GM21737 (cell line): ENCODE results near the gene ACKR1.
A peak's percentile ranks its signal among the peaks of the same experiment; 100 is the strongest.

ENCODE experiments used
- ATAC-seq: cut with Tn5 transposase; IDR thresholded peaks from one replicate; pipeline ENCODE4 v1.9.1; 2021; ENCODE audit warnings: mild to moderate bottlenecking, moderate library complexity; ENCODE audit not compliant: unreplicated experiment

ACKR1 gene

DNA sequence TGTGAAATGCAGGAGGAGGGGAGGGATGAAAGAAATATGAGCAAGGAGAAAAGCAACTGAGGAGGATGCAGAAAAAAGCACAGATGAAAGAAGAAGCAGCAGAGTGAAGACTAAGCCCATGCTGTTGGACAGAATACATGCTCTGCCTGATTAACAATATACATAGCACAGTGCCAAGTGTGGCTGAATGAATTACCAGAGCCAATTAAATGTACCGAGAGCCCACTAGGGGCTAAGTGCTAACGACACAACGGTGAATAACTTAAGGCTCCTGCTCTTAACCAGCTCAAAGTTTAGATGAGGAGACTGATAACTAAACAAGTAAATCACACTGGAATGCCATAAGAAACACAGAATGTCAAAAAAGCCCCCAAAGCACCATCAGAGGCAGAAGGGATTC lies 17.6 kb upstream of the ACKR1 start:
- no peak for ATAC-seq

DNA sequence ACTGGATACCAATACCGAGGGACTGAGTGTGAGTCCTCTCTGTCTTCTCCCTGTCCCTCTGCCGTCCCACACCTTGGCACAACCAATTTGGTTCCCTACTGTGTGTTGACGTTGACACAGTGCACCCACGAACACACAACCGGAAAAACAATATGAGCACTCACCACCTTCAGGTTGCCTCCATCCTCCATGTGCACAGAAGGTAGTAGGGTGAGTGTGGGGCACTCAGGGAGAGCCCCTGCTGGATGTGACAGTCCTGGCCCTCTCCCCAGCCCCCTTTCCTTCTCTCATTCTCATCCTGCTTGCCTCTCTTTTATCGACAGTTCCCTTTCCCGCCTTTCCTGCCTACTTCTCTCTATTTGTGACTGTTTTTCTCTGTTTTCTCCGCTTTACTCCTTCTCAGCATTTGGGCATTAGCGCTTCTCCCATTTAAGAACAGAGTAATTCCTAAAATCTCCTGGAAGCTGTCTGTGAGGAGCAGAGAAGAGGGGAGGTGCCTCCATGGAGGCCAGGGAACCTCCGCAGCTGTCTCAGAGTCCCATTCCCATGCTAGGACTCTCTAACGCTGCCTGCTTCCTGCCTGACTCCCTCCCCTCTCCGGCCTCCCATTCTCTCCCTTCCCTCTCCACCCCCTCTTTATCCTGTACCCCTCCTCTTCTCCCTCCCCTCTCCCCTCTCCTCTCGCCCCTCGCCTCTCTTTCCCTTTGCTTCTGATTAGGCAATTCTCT lies 16.9 kb upstream of the ACKR1 start:
- ATAC-seq, result no peak

GRCh38 chr1:159188375-159188788 lies 16.3 kb upstream of the ACKR1 start:
- no peak for ATAC-seq

DNA sequence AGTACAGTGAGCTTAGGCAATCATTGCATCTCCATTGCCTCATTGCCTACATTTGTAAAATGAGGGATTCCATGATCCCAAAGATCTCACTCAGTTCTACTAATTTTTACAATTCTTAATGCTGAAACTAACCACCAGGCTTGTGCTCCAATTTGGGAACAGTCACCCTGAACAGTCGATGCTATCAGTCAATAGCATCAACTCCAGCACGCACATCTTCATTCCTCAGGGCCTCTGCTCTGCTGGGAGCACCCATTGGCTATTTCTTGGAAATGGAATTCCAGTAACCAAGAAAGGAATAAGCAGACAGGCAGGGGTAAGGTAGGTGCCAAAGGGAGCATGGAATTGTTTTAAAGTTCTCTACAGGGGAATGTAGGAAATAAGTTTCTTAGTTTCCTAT lies 14.2 kb upstream of the ACKR1 start:
- ATAC-seq, result no peak

DNA sequence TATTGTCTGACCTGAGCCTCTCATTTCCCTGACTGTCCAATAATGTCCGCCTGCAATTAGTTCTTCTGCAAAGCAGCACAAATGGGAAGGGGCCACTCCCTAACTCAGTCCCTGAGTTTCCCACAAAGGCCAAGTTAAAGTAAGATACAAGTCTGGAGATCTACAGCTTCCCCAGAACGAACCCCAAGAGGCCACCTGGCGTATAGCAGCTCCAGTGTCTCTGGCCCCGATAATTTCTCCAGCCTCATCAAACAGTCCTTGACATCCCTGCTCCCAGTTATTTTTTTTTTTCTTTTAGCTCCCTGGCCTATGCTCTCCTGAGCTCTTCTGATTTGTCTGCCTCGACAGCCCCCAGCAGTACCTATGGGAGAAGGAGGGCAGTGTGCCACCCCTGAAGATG lies 8.1 kb upstream of the ACKR1 start:
- ATAC-seq, result no peak

GRCh38 chr1:159197561-159198557 lies 6.8 kb upstream of the ACKR1 start:
- ATAC-seq, result peak; percentile 67

GRCh38 chr1:159199901-159200300 lies 4.8 kb upstream of the ACKR1 start:
- no peak for ATAC-seq

DNA sequence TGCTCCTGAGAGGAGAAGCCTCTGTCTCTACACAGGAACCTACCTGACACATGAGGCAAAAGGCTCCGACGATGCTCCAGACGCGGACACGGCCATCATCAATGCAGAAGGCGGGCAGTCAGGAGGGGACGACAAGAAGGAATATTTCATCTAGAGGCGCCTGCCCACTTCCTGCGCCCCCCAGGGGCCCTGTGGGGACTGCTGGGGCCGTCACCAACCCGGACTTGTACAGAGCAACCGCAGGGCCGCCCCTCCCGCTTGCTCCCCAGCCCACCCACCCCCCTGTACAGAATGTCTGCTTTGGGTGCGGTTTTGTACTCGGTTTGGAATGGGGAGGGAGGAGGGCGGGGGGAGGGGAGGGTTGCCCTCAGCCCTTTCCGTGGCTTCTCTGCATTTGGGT lies 3.9 kb upstream of the ACKR1 start:
- ATAC-seq, result no peak

DNA sequence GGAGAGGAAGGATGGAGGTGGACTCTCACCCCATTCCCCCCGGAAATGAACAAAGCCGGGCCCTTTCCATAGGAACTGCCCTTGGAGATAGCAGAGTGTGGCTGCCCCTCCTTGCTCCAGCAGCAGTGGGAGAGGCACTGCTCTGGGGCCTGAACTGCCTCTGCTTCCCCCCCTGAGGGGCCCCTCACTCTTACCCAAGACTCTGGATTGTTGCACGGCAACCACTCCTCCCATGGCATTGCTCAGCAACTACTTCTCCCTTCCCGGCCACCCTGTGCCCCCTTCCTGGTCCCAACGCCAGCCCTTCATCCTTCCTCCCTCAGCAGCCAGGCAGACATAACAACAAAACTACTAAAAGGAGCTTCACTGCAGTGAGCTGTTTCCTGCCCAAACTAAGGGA lies 3.0 kb upstream of the ACKR1 start:
- ATAC-seq, result no peak

- no peak for ATAC-seq
Observed at GRCh38 chr1:159203610-159204009, 1.1 kb upstream of the ACKR1 start.

DNA sequence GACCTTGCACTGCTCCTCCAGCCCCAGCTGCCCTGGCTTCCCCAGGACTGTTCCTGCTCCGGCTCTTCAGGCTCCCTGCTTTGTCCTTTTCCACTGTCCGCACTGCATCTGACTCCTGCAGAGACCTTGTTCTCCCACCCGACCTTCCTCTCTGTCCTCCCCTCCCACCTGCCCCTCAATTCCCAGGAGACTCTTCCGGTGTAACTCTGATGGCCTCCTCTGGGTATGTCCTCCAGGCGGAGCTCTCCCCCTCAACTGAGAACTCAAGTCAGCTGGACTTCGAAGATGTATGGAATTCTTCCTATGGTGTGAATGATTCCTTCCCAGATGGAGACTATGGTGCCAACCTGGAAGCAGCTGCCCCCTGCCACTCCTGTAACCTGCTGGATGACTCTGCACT lies 550 bp downstream of the ACKR1 start:
- no peak for ATAC-seq

DNA sequence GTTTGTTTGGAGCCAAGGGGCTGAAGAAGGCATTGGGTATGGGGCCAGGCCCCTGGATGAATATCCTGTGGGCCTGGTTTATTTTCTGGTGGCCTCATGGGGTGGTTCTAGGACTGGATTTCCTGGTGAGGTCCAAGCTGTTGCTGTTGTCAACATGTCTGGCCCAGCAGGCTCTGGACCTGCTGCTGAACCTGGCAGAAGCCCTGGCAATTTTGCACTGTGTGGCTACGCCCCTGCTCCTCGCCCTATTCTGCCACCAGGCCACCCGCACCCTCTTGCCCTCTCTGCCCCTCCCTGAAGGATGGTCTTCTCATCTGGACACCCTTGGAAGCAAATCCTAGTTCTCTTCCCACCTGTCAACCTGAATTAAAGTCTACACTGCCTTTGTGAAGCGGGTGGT lies 1.4 kb downstream of the ACKR1 start:
- ATAC-seq, result no peak

DNA sequence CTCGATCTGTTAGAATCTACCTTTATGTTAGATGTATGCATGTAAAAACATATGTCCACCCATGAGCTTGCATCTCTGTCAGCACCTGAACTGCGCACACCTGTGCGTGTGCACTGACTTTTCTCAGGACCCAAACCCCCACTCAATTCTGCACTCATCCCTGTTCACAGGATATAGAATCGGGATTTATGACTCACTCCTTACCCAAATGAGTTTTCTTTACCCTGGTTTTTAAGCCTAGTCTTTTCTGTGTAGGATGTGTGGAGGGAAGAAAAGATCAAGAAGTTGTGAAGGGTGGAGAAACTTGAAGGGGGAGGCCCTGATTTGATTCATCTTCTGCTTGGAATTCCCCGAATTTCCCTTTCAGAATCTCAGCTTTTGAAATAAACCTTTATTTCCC lies 2.4 kb downstream of the ACKR1 start:
- ATAC-seq, result no peak

GRCh38 chr1:159207774-159208173 lies 3.1 kb downstream of the ACKR1 start:
- no peak for ATAC-seq

DNA sequence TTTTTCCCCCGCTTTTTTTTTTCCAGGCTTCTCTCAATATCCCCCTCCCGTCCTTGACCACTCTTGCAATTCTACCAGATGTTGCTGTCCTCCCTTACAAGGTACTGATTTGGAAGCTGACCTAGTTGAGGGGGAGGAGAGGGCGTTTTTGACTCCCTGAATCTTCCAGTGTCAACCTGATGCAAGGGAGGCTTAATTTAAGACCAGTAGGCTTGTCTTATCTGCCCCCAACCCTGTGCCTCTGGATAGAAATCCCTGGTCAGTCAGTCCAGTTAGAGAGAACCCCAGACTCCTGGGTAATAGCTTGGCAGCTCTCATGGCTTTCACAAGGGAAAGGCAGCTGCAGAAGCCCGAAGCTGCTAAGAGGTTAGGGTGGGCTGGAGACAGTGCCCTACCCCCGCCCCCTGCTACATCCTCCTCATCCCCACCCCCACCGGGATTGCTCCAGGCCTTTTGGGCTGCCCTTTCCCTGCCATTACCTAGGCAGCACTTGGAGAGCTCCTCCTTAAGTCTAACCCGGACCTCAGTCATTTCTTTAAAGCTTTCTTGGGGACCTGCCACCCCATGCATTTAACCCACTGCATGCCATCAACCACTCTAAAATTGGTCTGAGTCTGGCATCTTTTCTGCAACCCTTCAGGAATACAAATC lies 3.6 kb downstream of the ACKR1 start:
- ATAC-seq, result no peak

DNA sequence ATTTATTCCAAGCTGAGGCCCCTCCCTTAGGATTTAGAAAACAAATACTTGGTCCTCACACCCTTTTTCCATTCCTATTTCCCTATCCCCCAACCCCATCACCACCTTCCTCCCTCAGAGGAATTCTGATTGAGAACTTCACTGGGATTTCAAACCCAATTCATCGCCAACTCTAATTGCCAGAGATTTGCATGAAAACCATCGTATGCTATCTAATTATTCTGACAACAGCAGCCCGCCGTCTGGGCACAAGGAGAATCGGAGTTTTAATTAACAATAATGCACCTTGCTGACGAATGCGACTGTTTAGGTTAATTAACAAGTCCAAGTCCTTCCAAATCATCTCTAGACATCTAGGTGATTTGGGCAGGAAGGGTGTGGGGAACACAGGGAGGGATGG lies 4.4 kb downstream of the ACKR1 start:
- no peak for ATAC-seq

- ATAC-seq, result no peak
Observed at GRCh38 chr1:159211331-159212136, 6.9 kb downstream of the ACKR1 start.

- no peak for ATAC-seq
Observed at GRCh38 chr1:159212596-159212995, 7.9 kb downstream of the ACKR1 start.

GRCh38 chr1:159214149-159214760 lies 9.6 kb downstream of the ACKR1 start:
- ATAC-seq, result no peak
